Stimulated activated CD8-positive, alpha-beta memory T cell treated with anti-CD3 and anti-CD28 coated beads, Interleukin-7, amount 100 ng/mL, for 48 hours (primary cell): ENCODE results near the gene KCNK18.

Experiments used
- DNase-seq, 2 donors: peaks; one replicate each; pipeline ENCODE4 v3.0.0-alpha.2; 2020; ENCODE audit warnings: low read depth in 1 of 2; ENCODE audit errors: extremely low read depth in 1 of 2

The KCNK18 gene

DNA sequence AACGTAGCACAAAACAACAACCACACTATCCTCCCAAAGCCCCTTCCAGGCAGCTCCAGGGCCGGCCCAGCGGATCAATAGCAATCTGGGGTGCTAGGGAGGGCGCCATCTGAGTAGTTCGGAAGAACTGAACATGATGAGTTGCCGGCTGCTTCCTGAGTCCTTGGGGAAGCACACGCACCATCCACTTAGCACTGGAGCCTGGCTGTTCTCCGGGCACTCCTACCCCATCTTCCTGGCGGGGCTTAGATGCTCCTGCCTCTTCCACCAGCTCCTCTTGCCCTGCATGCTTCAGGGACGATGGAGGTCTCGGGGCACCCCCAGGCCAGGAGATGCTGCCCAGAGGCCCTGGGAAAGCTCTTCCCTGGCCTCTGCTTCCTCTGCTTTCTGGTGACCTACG, at the start of gene KCNK18:
KCNK18 (plus strand) TSS at position 301 of the 400 bp plus-strand sequence; CDS start at position 301, 0 bp downstream.
- no peak for DNase-seq

GRCh38 chr10:117148284-117148683, 49.0 kb upstream of the KCNK18 start:
- DNase-seq: no peak

DNA sequence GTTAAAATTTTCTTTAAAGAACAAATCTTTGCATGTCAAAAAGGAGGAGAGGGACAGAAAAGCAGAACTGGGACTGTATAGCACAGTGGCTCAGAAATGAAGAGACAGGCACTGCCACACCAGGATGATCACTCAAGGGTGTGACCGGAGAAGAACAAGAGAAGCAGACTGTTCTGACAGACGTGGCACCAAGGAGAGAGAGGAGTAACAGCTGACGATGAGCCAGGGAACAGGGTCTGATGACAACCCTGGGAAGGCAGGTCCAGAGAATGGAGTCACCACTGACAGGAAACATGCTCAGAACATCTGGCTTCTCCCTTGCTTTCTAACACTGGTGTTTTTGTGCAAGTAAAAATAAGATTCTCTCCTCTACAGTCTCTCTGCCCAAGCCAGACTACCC, 44.6 kb upstream of the KCNK18 start:
- DNase-seq: no peak

DNA sequence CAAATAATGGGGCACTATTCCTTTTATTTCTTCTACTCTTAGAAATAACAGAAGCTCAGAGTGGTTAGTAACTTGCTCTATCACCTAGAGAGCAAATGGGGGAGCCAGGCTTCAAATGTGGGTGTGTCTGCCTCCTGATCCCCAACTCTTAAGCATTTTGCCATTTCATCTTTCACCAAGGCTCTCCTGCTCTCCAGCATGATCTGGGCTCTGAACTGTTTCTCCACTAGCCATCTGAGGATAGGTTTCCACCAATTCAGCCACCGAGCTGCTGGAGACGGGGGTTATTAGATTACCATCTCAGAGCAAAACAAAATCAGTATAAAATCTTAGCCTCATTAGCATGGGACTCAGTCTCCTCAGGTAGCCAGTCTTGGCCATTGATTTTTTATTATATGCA, 39.0 kb upstream of the KCNK18 start:
- DNase-seq: no peak

- no peak for DNase-seq
These were observed 37.9 kb upstream of the KCNK18 start for GRCh38 chr10:117159390-117159789.

DNA sequence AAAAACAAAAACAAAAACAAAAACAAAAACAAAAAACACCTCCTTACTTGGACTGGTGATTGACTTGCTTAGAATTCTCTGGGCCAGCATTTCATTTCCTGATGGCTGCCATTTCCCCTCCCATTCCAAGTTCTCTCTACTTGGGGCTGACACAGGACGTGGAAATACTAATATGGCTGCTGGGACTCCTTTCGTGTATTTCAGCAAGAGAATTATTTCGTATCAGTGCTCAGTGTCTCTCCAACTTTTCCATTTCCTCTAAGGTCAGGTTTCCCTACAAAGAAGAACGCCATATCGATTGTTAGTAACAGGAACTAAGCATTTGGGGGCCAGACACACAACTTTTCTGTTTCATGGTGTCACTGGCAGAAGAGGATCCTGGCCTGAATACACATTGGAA, 36.7 kb upstream of the KCNK18 start:
- no peak for DNase-seq

DNA sequence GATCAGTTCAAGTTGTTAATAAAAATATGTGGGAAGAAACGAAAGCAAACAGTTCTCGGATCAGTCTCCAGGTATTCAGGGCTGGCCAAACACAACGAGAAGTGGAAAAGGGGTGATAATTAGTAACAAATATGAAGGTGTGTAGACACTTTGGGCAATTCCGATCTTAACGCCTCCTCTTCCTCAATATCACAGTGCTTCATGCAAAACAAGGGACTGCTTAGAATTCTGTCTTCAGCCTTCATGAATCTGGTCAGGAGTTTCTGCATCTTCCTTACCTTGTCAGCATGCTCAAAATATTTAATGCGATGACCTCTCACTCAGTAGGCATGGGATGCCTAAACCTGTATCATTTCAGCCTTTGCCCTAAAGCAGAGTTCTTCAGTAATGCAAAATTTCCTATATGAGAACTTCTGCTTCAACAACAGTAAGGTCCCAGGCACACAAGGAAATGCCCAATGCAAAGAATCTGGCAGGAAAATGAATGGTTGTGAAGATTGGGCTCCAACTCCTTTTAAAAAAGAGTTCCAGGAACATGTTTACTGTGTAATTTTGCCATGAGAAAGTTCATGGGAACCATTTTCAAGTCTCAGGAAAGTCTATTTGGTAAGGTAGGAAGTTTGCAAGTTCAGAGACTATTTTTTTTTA, 35.8 kb upstream of the KCNK18 start:
- no peak for DNase-seq

GRCh38 chr10:117162093-117163060, 34.9 kb upstream of the KCNK18 start:
- DNase-seq: no peak

DNA sequence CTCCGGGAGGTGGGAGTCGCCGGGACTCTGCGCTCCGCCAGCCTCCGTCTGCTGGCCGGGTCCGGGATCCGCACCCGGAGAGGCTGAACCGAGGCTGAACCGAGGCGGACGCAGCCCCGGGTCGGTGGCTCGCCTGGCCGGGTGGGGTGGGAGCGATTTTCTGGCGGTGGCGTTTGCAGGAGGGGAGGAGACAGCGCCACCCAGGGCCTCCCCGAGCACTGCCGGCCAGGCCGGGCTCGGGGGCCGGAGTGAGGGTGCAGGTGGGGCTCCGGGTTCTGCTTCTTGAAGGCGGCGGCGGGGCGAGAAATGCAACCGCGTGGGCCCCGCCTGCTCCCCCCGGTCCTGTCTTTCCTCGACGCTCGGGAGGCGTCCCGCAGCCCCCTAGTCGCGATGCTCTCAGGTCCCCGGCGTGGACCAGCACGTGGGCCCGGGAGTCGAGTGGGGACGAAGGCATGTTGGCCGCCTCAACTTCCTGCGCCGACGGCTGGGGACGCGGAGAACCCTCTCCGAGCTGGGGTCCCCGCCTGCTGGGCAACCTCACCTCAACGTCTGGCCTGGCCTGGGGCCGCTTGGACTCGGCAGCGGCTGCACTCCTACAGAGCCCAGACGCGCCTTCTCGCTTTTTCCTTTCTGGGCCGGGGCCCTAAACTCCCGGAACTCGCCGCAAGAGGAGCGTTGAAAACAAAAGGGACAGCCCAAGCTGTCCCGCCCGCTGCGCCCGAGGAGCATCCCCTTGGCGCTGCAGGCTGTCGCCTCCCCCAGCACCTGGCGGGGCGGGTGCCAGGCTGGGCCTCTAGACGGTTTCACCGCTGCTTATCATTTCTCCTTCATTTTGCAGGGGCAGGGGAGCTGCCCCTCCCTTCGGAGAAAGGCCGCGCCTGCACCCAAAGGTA, 34.0 kb upstream of the KCNK18 start:
- DNase-seq: no peak

- DNase-seq: no peak
These were observed 33.2 kb upstream of the KCNK18 start for GRCh38 chr10:117163954-117164548.

DNA sequence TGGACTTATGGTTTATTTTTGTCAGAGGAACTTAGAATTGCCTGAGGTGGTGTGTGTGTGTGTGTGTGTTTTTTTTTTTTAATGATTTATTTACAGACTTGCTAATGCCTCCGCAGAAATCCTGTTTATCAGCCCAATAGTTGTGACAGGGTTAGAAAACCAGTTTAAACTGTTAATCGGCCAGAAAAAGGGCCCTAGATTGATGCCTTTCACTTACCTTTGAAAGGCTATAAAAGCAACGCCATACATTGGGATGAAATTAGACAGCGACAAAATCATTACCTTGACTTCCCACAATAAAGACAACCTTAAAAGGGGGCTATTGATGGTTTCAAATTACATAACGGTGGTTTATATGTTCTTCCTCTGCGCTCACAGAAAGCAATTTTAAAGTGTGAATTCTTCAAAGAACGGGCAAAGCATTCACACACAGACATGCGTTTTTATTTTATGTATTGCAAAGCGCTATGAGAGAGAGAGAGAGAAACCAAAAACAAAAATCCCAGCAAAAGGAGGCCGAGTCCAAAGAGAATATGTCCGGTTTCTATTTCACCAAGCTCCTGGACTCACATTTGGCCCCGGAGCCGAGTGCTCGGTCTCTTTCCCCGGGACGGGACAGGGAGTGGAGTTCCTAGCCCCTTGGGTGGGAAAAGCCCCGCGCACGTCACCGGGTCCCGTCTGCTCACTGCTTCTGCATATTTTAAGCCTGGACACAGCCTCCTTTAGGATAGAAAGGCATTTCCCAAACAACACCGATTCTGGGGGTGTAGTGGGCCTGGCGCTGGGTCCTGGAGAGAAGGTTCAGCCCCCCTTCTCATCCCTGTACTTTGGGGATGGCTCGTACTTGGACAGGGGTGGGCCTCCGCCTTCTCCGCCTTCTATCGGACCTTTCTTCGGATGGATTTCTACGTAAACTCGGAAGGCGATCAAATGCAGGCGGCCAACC, 32.4 kb upstream of the KCNK18 start:
- DNase-seq: no peak

DNA sequence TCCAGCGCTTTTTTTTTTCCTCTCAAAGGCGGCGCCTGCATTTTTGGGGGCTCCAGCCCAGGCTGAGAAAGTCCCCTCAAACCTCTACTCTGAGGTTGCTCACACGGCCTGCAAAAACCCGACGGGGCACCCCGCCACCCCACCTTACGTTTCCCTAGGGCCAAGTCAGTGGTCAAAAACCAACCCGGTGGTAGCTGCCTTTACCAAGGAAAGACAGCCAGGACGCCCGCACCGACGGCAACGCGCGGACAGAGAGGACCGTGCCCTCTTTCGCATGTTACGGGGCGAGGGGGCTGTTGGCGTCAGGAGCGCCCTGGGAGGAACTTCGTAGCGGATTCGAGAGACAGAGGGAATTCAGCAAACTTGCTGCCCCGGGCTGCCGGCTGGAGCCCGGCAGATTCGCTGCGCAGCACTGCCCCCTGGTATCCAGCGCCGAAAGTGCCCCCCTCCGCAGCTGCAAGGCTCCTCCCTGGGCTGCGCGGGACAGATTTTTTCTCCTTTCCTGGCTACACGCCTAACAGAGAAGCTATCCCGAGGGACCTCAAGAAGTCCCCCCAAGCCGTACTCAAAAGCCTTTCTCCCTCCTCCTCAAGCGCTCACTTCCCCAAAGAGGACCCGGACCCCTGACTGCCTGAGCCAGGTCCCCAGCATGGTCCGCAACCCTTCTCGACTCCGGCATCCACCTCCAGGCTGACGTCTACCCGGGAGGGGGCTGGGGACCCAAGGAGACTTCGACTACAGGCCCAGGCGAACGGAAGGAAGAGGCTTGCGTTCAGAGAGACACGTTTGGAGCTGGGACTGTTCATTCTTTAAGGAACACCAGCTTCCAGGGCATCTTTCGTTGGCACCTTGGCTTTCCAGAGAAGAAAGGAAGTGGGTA, 31.5 kb upstream of the KCNK18 start:
- DNase-seq: no peak

- DNase-seq: no peak
These were observed 30.6 kb upstream of the KCNK18 start for GRCh38 chr10:117166418-117167345.

DNA sequence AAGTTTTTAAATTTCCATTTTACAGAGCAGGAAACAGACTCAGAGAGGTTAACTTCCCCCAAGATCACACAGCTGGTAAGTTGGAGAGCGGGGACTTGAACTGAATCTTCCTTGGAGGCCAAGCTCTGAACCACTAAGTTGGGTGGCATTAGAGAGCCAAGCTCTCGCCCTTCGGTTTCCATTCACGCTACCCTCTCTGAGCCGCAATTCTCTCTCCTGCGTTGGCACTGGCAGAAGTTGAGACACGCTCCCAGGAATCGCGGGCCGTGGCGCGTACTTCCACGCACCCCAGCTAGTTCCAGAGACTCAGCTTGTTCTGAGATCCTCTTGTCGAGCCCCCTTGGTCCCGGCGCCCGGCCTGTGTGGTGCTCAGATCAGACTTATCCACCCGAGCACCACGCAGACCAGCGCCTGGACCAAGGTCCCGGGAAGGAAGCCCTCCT, 29.9 kb upstream of the KCNK18 start:
- DNase-seq: no peak

GRCh38 chr10:117167789-117168674, 29.3 kb upstream of the KCNK18 start:
- DNase-seq: peak; percentile 42 to 45

GRCh38 chr10:117168729-117169128, 28.6 kb upstream of the KCNK18 start:
- no peak for DNase-seq
